ENCODE results near the gene LEPROT.

Gene LEPROT

GRCh38 chr1:65483993-65484754, 63.7 kb downstream of the LEPROT start:
- H3K4me1 ChIP-seq (ENCODE audit: control insufficient read depth, insufficient read depth, low read length): no peaks in the 10 kb centered on the region
- no peak overlapping the region for H3K4me3 ChIP-seq (ENCODE audit: low read depth, low read length)
- CTCF ChIA-PET: interaction anchor here (0.6 to 0.8 kb wide), 5 partner anchors 64 to 1107 kb away, joined by 3 to 5 read pairs (median 3); no protein-coding TSS in a partner anchor
- POLR2A ChIA-PET: no interaction called here
- TF ChIP-seq ZNF184 (tag by site-specific recombination; IDR thresholded peaks at IDR 0.05) (no peak), ZNF175 (tag by site-specific recombination; IDR thresholded peaks at IDR 0.05) (no peak), ZNF704 (tag by site-specific recombination; IDR thresholded peaks at IDR 0.05) (no peak), HOXA7 (CRISPR knock-in tag; IDR thresholded peaks at IDR 0.05; ENCODE audit: borderline replicate concordance) (no peak), ZSCAN16 (tag by site-specific recombination; IDR thresholded peaks at IDR 0.05) (no peak), ZNF561 (tag by site-specific recombination; IDR thresholded peaks at IDR 0.05; ENCODE audit: borderline replicate concordance) (no peak), ZNF654 (tag by site-specific recombination; IDR thresholded peaks at IDR 0.05; ENCODE audit: low read depth) (no peak), SALL2 (tag by site-specific recombination; IDR thresholded peaks at IDR 0.05; ENCODE audit: borderline replicate concordance) (no peak), ZNF580 (tag by site-specific recombination; IDR thresholded peaks at IDR 0.05) (no peak), ZNF610 (tag by site-specific recombination; IDR thresholded peaks at IDR 0.05; ENCODE audit: borderline replicate concordance) (no peak), ZNF404 (tag by site-specific recombination; IDR thresholded peaks at IDR 0.05) (no peak), MYNN (tag by site-specific recombination; IDR thresholded peaks at IDR 0.05; ENCODE audit: borderline replicate concordance) (no peak), ZNF335 (tag by site-specific recombination; conservative IDR thresholded peaks at IDR 0.05) (no peak), OSR2 (tag by site-specific recombination; IDR thresholded peaks at IDR 0.05) (no peak), PRDM2 (tag by site-specific recombination; IDR thresholded peaks at IDR 0.05; ENCODE audit: borderline replicate concordance) (no peak), ZNF394 (tag by site-specific recombination; IDR thresholded peaks at IDR 0.05; ENCODE audit: borderline replicate concordance) (no peak), ZNF518A (tag by site-specific recombination; conservative IDR thresholded peaks at IDR 0.05; ENCODE audit: low read depth) (no peak), ZBTB49 (tag by site-specific recombination; IDR thresholded peaks at IDR 0.05; ENCODE audit: low read depth) (no peak), YY2 (tag by site-specific recombination; IDR thresholded peaks at IDR 0.05) (no peak), ZNF354C (tag by site-specific recombination; IDR thresholded peaks at IDR 0.05; ENCODE audit: borderline replicate concordance, low read depth) (no peak)
- no peaks in the 10 kb centered on the region for H3K9me3 ChIP-seq (ENCODE audit: control insufficient read depth, insufficient read depth, low read depth, low read length)
- no peak overlapping the region for H3K27ac ChIP-seq (ENCODE audit: extremely low read depth, low read depth, low read length)
- no peaks in the 10 kb centered on the region for H3K36me3 ChIP-seq (ENCODE audit: control insufficient read depth in 2 of 2, insufficient read depth in 1 of 2, low read length in 2 of 2)

Measured in HEK293 (cell line).